ENCODE results near the gene KRTAP6-2.

GRCh38 chr21:30634906-30635305 lies 36.2 kb upstream of the KRTAP6-2 start, which contains the start of gene KRTAP20-2:
- TF ChIP-seq CTCF (IDR thresholded peaks at IDR 0.05; ENCODE audit: low read length) = no peak
- TF ChIP-seq EZH2 (IDR thresholded peaks at IDR 0.05; ENCODE audit: borderline replicate concordance, low read length) = no peak

All from OCI-LY1 (cell line).